GM19324 (cell line): ENCODE results near the gene GNLY.

Experiments
- ATAC-seq: cut with Tn5 transposase; IDR thresholded peaks from one replicate; pipeline ENCODE4 v1.9.1; 2021; ENCODE audit warnings: mild to moderate bottlenecking, moderate library complexity; ENCODE audit not compliant: unreplicated experiment, low FRiP score

Gene GNLY

GRCh38 chr2:85723707-85724360 is 29.7 kb downstream of the GNLY start:
- ATAC-seq = no peak

GRCh38 chr2:85724731-85725181 is 30.6 kb downstream of the GNLY start:
- ATAC-seq = no peak

- ATAC-seq = no peak
Observed at GRCh38 chr2:85725451-85725850, 31.3 kb downstream of the GNLY start.

- ATAC-seq = no peak
Observed at GRCh38 chr2:85727798-85728197, 33.6 kb downstream of the GNLY start.

- ATAC-seq = no peak
Observed at GRCh38 chr2:85728342-85728741, 34.2 kb downstream of the GNLY start.

- peak; percentile 76 for ATAC-seq
Observed at GRCh38 chr2:85728883-85729824, 35.0 kb downstream of the GNLY start.

GRCh38 chr2:85729825-85730510 is 35.8 kb downstream of the GNLY start:
- no peak for ATAC-seq

GRCh38 chr2:85730686-85731230 is 36.6 kb downstream of the GNLY start:
- ATAC-seq = no peak

GRCh38 chr2:85731606-85732005 is 37.4 kb downstream of the GNLY start:
- ATAC-seq = no peak

GRCh38 chr2:85732467-85733120 is 38.4 kb downstream of the GNLY start:
- ATAC-seq = no peak

- ATAC-seq = no peak
Observed at GRCh38 chr2:85733121-85733960, 39.2 kb downstream of the GNLY start.

- no peak for ATAC-seq
Observed at GRCh38 chr2:85734015-85734414, 39.9 kb downstream of the GNLY start.

GRCh38 chr2:85734942-85735608 is 40.9 kb downstream of the GNLY start:
- ATAC-seq = no peak

GRCh38 chr2:85735691-85736090 is 41.5 kb downstream of the GNLY start:
- no peak for ATAC-seq

GRCh38 chr2:85736456-85737355 is 42.5 kb downstream of the GNLY start:
- no peak for ATAC-seq

- no peak for ATAC-seq
Observed at GRCh38 chr2:85737481-85737880, 43.3 kb downstream of the GNLY start.

- ATAC-seq = no peak
Observed at GRCh38 chr2:85737961-85738360, 43.8 kb downstream of the GNLY start.

- ATAC-seq = no peak
Observed at GRCh38 chr2:85740193-85740592, 46.0 kb downstream of the GNLY start.
